Mesothelial cell of epicardium (in vitro differentiated cells): ENCODE measurements around the gene MKRN3. TPM values are rescaled to one million over a fixed set of nuclear protein-coding genes. Genes with fewer than 3 reads are reported as not detected.

ENCODE experiments used
- DNase-seq, 2 experiments: peaks; one replicate each; pipeline ENCODE4 v3.0.0; 2021; ENCODE audit warnings: low spot score in 2 of 2; ENCODE audit not compliant: unreplicated experiment in 2 of 2
- H3K27ac Mint-ChIP-seq: 2 replicates; pipeline ENCODE4 v1.8.0; 2021; ENCODE audit warnings: mixed read lengths
- H3K27me3 Mint-ChIP-seq: 2 replicates; pipeline ENCODE4 v1.8.0; 2021; ENCODE audit warnings: low read depth, mixed read lengths
- H3K36me3 Mint-ChIP-seq: 2 replicates; pipeline ENCODE4 v1.8.0; 2021; ENCODE audit warnings: mixed read lengths
- H3K4me1 Mint-ChIP-seq: 2 replicates; pipeline ENCODE4 v1.8.0; 2021; ENCODE audit warnings: mixed read lengths
- H3K4me3 Mint-ChIP-seq: 2 replicates; pipeline ENCODE4 v1.8.0; 2021; ENCODE audit warnings: mild to moderate bottlenecking, moderate library complexity, mixed read lengths
- H3K9me3 Mint-ChIP-seq: 2 replicates; pipeline ENCODE4 v1.8.0; 2021; ENCODE audit warnings: mixed read lengths
- CTCF ChIP-seq: fragments of 200-600 bp; sonication (generic); IDR thresholded peaks from one replicate; pipeline ENCODE4 v1.5.0; 2021; ENCODE audit warnings: antibody characterized with exemption; ENCODE audit not compliant: unreplicated experiment
- microRNA-seq: library from miRNA; unstranded; fragments of <30 nt; microRNA quantifications from one replicate; pipeline ENCODE4 v1.2.0, GENCODE V29; 2021; ENCODE audit warnings: inconsistent platforms, mixed read lengths
- total RNA-seq: library from RNA; stranded (reverse); gene quantifications from 3 replicates; pipeline ENCODE4 v1.2.1, GENCODE V29; 2021

The MKRN3 gene
- total RNA-seq, 1 donor from 2014 or later: 0.22 TPM

GRCh38 chr15:23602124-23602523 is 36.6 kb downstream of the MKRN3 start:
- Mint-ChIP-seq H3K27me3 (no peaks in the 10 kb centered on the region), H3K9me3 (peaks cover 24% of the 10 kb centered on the region), H3K36me3 (no peaks in the 10 kb centered on the region), H3K4me1 (no peaks in the 10 kb centered on the region), H3K27ac (no peak overlapping the region), H3K4me3 (no peak overlapping the region)
- DNase-seq: no peak
- no peak for TF ChIP-seq CTCF

GRCh38 chr15:23606226-23606625 is 40.8 kb downstream of the MKRN3 start:
- Mint-ChIP-seq H3K36me3 (no peaks in the 10 kb centered on the region), H3K4me3 (no peak overlapping the region), H3K4me1 (no peaks in the 10 kb centered on the region), H3K9me3 (peaks cover 35% of the 10 kb centered on the region), H3K27ac (no peak overlapping the region), H3K27me3 (no peaks in the 10 kb centered on the region)
- no peak for TF ChIP-seq CTCF
- no peak for DNase-seq

- Mint-ChIP-seq H3K27me3 (no peaks in the 10 kb centered on the region), H3K4me3 (no peak overlapping the region), H3K36me3 (no peaks in the 10 kb centered on the region), H3K9me3 (peaks cover 19% of the 10 kb centered on the region), H3K27ac (no peak overlapping the region), H3K4me1 (no peaks in the 10 kb centered on the region)
- no peak for DNase-seq
- TF ChIP-seq CTCF: no peak
These were observed 51.1 kb downstream of the MKRN3 start for GRCh38 chr15:23616536-23616935.

Small RNAs within 50 kb of the gene (microRNA-seq; reads per million reads assigned to microRNA genes)
- gene MIR4508: not detected

Other genes with a start within 250 kb of the MKRN3 start
- not detected in 3 replicates for gene GOLGA6L26, start 231.5 kb upstream of the MKRN3 start, total RNA-seq
- 0.47 to 0.50 TPM (median 0.47 TPM) in 3 replicates for gene GOLGA8S, start 210.9 kb upstream of the MKRN3 start, total RNA-seq
- not detected in 3 replicates for gene GOLGA6L2, start 118.4 kb upstream of the MKRN3 start, total RNA-seq
- 10.9 to 11.2 TPM (median 10.9 TPM) in 3 replicates for gene MAGEL2, start 82.2 kb downstream of the MKRN3 start, total RNA-seq
- gene NDN, start 121.6 kb downstream of the MKRN3 start, total RNA-seq: 84.8 to 89.0 TPM (median 85.8 TPM) in 3 replicates